SHP77 treated with DMSO at 0.1 percent for 48 hours (cell line): Measurements from ENCODE around the gene TXNL1.

Source experiments
- DNase-seq: peaks from one replicate; lab custom pipeline; 2025; lab: John Stamatoyannopoulos, UW

TXNL1 gene

GRCh38 chr18:56569416-56569815 lies 69.0 kb downstream of the TXNL1 start:
- DNase-seq: no peak

- DNase-seq: no peak
Measured at GRCh38 chr18:56568986-56569385, 69.4 kb downstream of the TXNL1 start.

- no peak for DNase-seq
Measured at GRCh38 chr18:56565551-56566345, 72.6 kb downstream of the TXNL1 start.

GRCh38 chr18:56565046-56565445 lies 73.3 kb downstream of the TXNL1 start:
- no peak for DNase-seq

GRCh38 chr18:56563568-56563967 lies 74.8 kb downstream of the TXNL1 start:
- peak; percentile 5 for DNase-seq

GRCh38 chr18:56562479-56562878 lies 75.9 kb downstream of the TXNL1 start:
- DNase-seq: no peak

GRCh38 chr18:56560992-56561391 lies 77.4 kb downstream of the TXNL1 start:
- no peak for DNase-seq

GRCh38 chr18:56559044-56559443 lies 79.3 kb downstream of the TXNL1 start:
- DNase-seq: no peak

GRCh38 chr18:56556907-56557306 lies 81.5 kb downstream of the TXNL1 start:
- no peak for DNase-seq

GRCh38 chr18:56550121-56550520 lies 88.3 kb downstream of the TXNL1 start:
- DNase-seq: no peak
